CMK (cell line): Measurements from ENCODE around the gene FAM83B.
"Not testable (repeated sequence)": the region's sequence is repeated elsewhere in the genome, so short reads cannot be mapped to it uniquely, and the experiment has no call there.

Experiments
- DNase-seq: peaks from one replicate; pipeline ENCODE4 v3.0.0-alpha.2; 2010; ENCODE audit warnings: low read depth

FAM83B gene

DNA sequence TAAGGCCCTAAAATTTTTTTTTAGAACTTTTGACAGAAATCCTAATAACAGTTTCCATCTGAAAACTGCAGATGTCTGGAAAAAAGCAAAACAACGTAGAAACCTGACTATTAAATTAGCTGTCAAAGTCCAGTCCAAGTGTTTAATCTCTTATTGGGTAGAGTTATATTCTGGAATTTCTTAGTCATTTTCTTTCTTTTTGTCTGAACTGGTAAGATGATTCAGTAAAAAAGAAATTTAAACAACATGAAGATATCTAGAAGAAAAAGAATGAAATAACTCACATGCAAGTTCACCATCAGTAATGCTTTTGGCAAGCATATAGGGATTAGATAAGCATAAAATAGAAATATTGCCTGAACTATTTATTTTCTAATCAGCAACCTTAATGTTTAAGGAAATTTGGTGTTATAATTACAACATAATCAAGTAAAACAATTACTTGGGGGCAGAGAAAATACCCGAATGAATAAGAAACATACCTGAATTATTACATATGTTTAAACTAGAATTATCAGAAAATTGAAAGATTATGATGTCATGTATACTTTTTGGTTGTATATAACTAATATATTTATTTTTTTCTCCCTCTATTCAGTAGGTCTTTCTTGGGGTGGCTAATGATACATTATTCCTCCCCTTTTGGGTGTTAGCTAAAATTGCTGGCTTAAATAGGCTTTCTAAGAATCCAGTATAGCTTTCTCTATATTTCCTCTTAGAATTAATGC lies 51.1 kb downstream of the FAM83B start:
- DNase-seq: no peak

DNA sequence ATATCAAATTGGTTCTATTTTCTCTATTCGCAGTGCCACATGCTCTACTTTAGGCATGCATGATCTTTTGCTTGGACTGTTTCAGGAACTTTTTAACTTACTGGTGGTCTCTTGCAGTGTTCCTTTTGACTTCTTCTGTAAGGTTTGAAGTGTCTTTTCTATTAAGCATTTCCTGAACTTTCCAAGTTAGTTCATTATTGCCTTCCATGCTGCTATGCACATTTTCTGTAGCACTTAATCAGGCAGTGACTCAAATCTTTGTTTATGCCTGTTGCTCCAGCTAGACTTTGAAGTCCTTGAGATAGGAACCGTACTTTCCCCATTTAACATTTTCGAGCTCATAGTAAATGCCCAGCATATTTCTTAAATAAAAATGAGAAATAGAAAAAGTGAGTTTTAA lies 52.2 kb downstream of the FAM83B start:
- no peak for DNase-seq

DNA sequence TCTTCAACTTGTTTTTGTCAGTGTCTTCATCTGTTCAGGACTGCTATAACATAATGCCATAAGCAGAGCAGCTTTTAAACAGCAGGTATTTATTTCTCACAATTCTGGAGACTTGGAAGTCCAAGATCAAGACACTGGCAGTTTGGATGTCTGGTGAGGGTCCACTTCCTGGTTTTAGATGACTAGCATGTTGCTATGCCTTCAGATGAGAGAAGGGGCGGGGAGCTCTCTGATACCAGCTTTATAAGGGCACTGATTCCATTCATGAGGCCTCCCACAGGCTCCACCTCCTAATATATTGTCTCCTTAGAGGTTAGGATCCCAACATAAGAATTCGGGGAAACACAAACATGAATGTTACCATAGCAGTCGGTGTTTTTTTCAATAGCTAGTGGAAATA lies 52.9 kb downstream of the FAM83B start:
- no peak for DNase-seq

DNA sequence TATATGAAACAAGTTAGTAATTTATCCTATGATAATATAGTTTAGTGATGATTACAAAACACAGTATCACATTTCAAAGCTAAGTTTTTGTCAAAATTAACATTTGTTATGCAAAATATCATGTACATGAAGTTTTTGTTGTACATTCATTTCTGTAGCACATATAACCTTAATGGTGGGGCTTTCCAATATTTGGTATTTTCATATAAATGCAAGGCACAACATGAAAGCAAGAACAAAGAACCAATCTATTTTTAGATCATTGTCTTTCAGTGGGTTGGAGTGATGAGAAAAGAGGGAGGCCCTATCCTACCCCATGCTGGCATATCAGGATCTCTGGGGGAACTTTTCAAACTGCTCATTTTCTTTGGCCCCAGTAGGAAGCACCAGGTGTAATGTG lies 53.4 kb downstream of the FAM83B start:
- DNase-seq: no peak

DNA sequence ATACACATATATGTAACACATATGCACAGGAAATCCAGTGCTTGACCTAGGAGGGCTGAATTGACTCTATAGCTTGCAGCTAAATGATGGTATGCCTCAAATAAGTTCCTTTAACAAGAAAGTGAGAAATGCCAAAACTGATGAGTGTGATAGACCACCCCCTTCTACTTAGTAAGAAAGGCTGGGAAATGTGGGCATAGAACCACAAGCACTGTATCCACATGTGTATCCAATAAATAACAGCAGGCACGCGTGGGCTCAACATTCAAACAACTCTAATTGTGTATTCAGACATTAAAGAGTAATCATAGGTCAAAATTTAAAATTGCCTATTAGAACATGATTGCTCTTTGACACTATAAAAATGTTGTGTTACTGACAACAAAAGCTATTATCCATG lies 54.1 kb downstream of the FAM83B start:
- no peak for DNase-seq

DNA sequence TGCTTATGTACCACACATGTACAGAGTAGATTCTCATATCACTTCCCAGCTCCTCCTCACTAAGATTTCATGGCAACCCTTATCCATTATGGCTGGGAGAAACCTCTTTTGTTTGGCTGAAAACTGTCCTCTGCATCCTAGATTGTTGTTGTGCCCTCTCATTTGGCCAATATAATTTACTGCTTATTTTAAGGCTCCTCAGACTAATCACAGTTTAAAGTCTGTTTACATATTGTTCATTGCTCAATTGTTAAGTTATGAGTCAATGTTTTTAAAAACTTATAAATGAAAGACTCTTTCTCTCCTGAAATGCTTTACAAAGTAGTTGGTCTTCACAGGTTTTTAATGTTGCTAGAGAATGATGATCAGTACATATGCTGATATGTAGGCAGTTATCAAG lies 57.3 kb downstream of the FAM83B start:
- DNase-seq: no peak

DNA sequence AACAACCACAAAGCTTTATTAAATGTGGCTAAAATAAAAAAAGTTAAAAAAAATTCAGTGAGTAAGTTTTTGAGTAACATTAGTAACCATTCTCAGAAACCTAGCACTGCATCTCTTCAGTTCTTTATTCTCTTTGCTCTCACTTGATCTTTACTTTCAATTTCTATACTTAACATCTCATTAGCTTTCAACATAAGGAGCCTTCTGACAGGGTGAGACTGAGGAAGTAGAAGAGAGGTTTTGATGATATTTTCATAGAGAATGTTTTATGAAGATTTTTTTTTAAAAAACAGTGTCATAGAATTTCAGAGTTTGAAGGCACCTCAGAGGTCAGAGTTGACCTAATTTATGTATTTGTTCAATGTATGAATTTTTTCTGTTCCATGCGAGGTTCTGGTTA lies 60.8 kb downstream of the FAM83B start:
- DNase-seq: no peak

DNA sequence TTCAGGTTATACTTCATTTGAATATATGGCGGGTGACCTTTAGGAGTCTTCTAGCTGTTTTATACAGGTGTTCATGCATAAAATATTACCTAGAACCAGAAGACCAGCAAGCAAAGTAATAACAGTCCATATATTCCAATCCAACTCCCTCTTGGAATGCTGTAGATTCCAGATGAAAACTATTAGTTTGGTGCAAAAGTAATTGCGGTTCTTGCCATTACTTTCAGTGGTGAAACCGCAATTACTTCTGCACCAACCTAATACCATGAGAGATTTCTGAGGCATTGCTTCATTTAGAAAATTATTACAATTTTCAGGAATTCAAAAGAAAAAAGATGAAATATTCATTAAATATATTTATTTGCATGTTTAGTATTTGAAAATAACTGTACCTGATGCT lies 62.6 kb downstream of the FAM83B start:
- no peak for DNase-seq

DNA sequence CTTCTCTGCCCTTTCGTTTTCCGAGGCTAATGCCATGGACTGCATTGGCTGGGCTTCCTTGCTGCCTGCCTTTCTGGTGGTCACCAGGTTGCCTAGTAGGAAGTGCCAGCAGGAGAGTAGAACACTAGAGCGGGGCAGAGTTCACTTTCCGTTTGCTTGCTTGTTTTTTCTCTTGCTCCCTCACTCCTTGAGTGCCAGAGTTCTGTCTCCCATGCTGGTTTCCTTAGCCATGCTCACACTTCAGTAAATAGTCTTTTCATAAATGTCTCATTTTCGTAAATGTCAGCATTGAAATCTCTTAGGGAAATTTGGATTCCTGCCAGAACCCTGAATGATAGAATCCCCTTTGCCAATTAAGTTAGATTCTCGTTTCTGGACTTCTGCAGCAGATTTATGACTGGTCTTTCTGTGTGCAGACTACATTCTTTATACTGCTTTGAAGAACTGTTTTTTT lies 63.9 kb downstream of the FAM83B start:
- DNase-seq: no peak

DNA sequence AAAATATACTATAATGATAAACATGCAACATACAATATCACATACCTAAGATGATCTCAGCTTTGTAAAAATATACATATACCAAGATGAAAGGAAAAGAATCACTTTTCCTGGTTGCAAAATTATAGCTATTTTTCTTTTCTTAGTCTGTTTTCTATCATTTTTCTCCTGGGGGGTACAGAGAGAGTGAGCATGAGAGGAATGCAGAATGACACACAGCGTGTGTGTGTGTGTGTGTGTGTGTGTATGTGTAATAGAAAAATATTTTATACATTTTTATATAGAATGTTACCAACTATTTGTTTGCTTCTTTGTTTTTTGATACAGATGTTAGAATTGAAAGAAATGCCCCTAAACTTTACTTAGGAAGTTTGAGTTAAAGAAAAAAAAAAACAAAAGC lies 64.3 kb downstream of the FAM83B start:
- no peak for DNase-seq

DNA sequence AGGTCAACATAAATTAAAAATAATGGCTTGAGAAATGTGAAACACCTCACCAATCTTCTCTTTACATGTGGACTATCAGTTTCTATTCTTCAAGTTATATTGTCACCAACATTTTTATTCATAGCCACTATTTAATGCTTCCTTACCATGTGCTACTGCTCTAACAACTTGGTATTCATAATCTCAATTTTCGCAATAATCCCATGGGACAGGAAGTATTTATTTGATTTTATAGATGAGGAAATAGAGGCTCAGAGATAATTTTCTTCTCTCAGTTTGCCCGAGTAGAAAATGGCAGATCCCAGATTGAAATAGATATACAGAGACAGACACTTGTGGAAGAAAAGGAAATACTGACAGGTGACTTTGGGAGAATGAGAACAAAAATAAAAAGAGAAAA lies 66.6 kb downstream of the FAM83B start:
- DNase-seq: no peak

DNA sequence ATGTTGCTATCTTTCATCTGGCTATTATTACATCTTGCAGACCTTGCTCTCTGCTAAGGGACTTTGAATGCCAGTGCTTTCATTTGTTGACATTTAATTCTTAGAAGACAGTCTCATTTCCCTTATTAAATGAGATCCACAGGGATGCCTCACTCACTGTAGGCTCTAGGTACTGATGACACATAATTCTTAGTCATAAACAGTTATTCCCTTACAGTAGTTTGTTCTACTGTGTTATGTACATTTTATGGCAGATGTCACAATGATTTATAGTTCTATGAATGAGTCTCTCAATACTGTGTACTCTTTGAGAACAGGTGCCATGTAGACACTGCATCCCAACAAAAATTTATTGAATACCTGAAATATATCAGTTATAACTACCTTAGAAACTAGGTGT lies 70.3 kb downstream of the FAM83B start:
- DNase-seq: no peak

DNA sequence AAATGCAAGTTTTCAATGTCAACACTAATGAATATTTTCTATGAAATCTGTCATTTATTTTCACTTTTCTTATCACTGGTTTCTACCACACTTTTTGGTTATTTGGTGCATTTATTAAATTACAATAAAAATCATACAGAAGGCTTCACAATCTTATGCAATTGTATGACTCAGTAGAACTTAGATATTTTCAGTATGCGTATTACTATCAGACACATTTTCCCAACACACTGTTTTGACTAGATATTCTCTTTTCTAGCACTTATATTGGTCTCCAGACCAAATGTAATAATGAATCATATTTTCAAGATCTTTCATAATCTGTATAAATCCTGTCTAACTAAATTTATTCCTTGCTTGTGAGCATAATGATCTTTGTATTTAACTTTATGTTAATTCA lies 74.1 kb downstream of the FAM83B start:
- DNase-seq: no peak

DNA sequence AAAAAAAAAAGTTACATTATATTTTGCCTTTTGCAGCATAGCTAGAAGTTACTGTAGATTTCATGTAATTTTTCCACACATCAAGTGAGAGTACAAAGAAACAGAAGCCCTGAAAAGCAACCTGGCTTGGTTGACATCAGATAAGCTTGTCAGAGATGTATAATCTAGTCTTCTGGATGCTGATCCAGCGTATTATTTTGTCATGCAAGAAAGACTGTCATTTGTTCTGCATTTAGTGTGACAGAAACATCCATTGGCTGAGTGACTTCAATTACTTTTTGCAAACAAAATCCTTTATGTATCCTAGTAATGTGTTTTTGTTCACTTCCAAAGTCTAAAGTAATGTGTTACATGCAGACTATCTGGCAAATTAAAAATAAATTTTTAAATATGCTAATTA lies 75.3 kb downstream of the FAM83B start:
- no peak for DNase-seq

DNA sequence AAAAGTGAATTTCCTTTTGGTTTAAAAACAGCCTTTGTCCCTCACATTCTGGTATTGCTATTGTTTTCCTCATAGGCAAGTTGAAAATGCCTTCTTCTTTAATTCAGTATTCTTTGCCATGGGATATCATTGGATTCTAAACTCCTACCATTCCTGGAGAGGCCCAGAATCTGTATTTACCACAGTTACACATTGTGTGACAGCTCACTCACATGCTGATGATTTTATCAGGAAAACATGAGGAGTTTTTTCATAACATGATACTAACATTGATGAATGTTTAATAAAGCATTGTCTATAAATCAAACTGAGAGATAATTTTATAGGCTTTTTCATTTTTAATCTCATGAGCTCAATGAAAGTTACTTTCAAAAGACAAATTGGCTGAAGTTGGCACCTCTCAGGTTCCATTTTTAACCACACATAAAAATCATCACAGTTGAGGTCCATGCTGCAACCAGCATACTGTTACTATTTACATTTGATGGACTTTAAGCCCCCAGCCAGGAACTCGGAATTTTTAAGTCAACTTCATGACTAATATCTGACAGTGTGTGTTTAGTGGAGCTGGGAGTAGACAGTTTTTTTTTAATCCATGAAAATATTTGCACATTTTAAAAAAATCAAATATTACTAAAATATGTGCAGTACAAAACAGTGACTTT lies 82.8 kb downstream of the FAM83B start:
- DNase-seq: no peak

DNA sequence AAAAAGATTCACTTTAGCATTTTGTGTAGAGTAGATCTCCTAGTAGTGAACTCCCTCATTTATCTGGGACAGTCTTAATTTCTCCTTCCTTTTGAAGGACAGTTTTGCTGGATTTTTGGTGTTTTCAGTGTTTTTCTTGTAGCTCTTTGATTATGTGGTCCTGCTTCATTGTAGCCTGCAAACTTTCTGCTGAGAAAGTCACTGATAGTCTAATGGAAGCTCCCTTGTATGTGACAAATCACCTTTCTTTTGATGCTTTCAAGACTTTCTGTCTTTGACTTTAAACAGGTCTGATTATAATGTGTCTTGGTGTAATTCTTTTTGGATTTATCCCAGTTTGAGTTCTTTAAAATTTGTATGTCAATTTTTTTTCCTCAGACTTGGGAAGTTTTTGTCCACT lies 86.1 kb downstream of the FAM83B start:
- no peak for DNase-seq

DNA sequence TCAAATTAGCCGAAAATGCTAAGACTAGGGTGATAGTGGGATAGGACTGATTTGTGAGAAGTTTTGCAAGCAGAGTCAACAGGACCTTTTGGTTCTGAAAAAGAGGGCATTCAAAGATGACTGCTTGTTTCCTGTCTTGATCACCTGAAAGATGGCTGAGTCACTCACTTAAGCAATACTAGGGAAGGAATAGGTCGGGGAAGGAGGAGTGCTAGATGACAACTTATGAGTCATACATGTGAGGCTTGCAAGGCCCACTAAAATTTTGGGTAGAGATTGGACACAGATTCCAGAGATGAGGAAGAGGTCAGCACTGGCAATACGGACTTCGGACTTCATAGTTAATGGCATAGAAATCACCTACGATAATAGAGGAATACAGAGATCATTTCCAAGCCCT lies 89.2 kb downstream of the FAM83B start:
- DNase-seq: no peak

DNA sequence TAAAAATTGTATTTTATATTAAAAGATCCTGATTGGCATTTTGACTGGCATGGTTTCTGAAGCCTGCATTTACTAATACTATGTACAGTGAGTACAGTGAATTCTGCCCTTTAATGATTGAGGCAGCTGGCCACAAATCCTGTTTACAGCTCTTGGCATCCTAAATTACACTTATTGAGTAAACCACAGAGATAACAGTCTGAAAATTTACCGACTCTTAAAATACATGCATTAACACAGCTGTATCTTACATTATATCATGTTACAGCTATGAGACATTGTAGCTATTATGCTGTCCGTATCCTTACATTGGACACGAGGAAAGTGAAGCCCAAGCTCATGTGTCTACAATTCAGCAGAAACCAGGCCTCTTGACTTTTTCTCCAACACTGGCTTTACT lies 90.8 kb downstream of the FAM83B start:
- no peak for DNase-seq

DNA sequence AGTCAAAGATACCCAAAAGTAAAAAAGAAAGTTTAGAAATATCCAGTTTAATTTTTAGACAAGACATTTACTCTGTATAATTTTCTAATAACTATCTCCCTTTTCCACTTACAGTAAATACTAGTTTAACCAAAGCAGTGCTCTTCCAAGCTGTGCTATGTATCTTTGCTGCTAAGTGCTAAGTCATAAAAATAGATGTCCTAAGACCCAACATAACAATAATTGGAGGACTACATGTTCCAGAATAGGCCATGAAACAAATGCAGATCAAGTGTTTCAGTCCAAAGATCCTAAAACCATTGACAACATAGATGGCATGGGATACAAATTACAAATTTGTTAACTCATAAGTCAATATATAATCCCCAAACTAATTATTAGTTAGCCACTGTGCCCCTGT lies 111.1 kb downstream of the FAM83B start:
- DNase-seq: no peak

DNA sequence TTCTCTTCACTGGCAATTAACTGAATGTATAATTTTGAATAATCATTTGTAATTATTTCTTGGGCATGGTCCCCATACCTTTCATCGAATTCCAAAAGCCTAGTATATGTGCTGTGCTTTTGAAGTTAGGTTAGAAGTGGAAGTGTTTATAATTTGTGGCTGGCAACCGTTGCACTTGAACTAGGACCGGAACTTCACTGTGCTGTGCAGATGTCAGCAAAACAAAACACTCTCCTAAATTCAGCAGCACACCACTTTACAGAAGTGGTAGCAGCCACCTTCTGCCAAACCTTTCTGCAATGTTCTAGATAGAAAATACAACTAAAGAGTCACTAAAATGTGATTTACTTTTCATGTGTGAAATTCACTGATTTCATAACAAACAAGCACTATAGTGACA lies 111.9 kb downstream of the FAM83B start:
- no peak for DNase-seq

DNA sequence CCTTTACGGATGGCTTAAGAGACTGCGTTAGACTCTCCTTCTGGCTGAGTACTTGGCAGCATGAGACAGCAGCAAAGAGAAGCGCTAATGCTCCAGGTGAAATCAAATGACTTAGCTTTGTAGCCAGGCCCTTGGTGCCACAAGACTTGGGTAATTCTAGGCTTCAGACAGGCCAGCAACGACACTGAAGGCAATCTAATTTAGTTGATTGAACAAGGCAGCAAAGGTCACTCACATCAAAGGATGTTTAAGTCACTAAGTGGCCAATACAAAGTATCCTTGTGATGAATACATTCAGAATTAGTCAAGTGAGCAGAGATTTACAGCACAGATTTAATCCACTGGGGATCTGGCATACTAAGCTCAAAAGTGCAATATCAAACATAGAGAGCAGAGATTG lies 113.2 kb downstream of the FAM83B start:
- DNase-seq: no peak

DNA sequence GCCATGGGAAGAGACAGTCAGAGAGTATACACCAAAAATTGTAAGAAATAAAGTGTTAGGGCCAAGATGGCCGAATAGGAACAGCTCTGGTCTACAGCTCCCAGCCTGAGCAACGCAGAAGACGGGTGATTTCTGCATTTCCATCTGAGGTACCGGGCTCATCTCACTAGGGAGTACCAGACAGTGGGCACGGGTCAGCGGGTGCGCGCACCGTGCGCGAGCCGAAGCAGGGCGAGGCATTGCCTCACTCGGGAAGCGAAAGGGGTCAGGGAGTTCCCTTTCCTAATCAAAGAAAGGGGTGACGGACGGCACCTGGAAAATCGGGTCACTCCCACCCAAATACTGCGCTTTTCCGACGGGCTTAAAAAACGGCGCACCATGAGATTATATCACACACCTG lies 114.8 kb downstream of the FAM83B start:
- DNase-seq: not testable (repeated sequence)

DNA sequence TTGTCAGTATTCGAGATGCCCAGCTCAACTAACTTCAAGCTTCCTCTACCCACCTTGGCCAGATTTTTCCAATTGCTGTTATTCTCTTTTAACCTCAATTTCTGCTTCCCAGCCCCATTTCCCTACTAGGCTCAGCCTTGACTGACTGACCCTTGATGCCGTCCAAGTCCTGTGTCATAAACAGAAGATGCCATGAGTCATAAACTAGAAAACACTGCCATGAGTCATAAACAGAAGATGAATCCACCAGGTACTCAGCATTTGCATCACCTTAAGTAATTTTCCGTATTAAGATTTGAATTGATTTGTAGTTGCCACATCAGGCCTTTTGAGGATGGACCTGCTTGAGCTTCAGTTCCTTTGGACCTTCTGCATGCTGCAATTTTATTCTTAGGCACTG lies 123.8 kb downstream of the FAM83B start:
- DNase-seq: no peak

DNA sequence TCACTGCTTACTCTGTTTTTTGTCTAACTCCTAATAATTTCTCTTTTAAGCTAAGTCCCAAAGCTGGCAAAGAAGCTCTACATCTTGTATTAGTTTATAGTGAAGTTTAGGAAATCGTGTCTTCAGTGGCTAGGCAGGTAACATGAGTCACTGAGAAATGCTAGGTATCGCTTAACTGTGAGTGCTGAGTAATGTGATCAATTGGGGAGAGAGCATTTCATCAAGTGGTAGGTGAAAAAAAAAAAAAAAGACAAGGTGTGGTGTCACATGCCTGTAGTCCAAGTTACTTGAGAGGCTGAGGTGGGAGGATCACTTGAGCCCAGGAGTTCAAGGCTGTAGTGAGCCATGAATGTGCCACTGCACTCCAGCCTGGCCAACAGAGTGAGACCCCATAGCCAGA lies 125.3 kb downstream of the FAM83B start:
- no peak for DNase-seq
